Mesendoderm (in vitro differentiated cells): Measurements from ENCODE around the gene TNFRSF8.

Experiments used
- DNase-seq: peaks from one replicate; pipeline ENCODE4 v3.0.0; 2013
- H2AK5ac ChIP-seq: 2 replicates; pipeline ENCODE4 v1.6.1; 2013; ENCODE audit warnings: low read length, inconsistent platforms
- H2BK120ac ChIP-seq: 2 replicates; pipeline ENCODE4 v1.6.1; 2013; ENCODE audit warnings: low read depth, mild to moderate bottlenecking, low read length, moderate library complexity, mixed read lengths
- H2BK15ac ChIP-seq: replicated peaks from 2 replicates; pipeline ENCODE4 v1.6.1; 2013; ENCODE audit warnings: low read depth, mild to moderate bottlenecking, moderate library complexity
- H2BK5ac ChIP-seq: 2 replicates; pipeline ENCODE4 v1.6.1; 2013; ENCODE audit warnings: low read length, inconsistent platforms
- H3K18ac ChIP-seq: 2 replicates; pipeline ENCODE4 v1.6.1; 2013; ENCODE audit warnings: mild to moderate bottlenecking, low read length, mixed read lengths
- H3K23ac ChIP-seq: one replicate; pipeline ENCODE4 v1.6.1; 2013; ENCODE audit warnings: low read length
- H3K27ac ChIP-seq: 2 replicates; pipeline ENCODE4 v1.5.1; 2013; ENCODE audit warnings: low read depth, mild to moderate bottlenecking, inconsistent platforms, low read length, moderate library complexity
- H3K27me3 ChIP-seq: 2 replicates; pipeline ENCODE4 v1.6.1; 2013; ENCODE audit warnings: low read length, control low read depth, mild to moderate bottlenecking, inconsistent platforms; ENCODE audit not compliant: insufficient read depth, poor library complexity
- H3K36me3 ChIP-seq: 2 replicates; pipeline ENCODE4 v1.6.1; 2013; ENCODE audit warnings: low read length, inconsistent platforms; ENCODE audit not compliant: control insufficient read depth, insufficient read depth
- H3K4ac ChIP-seq: one replicate; pipeline ENCODE4 v1.6.1; 2013; ENCODE audit warnings: low read depth, mild to moderate bottlenecking, low read length, moderate library complexity
- H3K4me1 ChIP-seq: 2 replicates; pipeline ENCODE4 v1.6.1; 2013; ENCODE audit warnings: low read depth, low read length, inconsistent platforms; ENCODE audit not compliant: control insufficient read depth
- H3K4me2 ChIP-seq: 2 replicates; pipeline ENCODE4 v1.6.1; 2013; ENCODE audit warnings: low read length
- H3K4me3 ChIP-seq: 2 replicates; pipeline ENCODE4 v1.5.1; 2013; ENCODE audit warnings: mild to moderate bottlenecking, low read length
- H3K56ac ChIP-seq: one replicate; pipeline ENCODE4 v1.6.1; 2013; ENCODE audit warnings: low read length
- H3K79me1 ChIP-seq: 2 replicates; pipeline ENCODE4 v1.6.1; 2013; ENCODE audit warnings: low read length, inconsistent platforms
- H3K79me2 ChIP-seq: 2 replicates; pipeline ENCODE4 v1.6.1; 2013; ENCODE audit warnings: mild to moderate bottlenecking, low read length; ENCODE audit not compliant: control insufficient read depth, insufficient read depth
- H3K9ac ChIP-seq: 2 replicates; pipeline ENCODE4 v1.6.1; 2013; ENCODE audit warnings: low read length, inconsistent platforms
- H4K5ac ChIP-seq: one replicate; pipeline ENCODE4 v1.6.1; 2013; ENCODE audit warnings: low read length
- H4K8ac ChIP-seq: one replicate; pipeline ENCODE4 v1.6.1; 2013; ENCODE audit warnings: low read depth, mild to moderate bottlenecking, control low read depth, low read length, moderate library complexity
- WGBS: extraction: QIAGEN DNeasy Blood & Tissue Kit; methylation state at CpG from one replicate; pipeline ENCODE4 v1.1.7; 2013; ENCODE audit warnings: low lambda C conversion rate, missing lambda C conversion rate; ENCODE audit not compliant: insufficient coverage; ENCODE audit errors: extremely low coverage; 5-methylcytosine and 5-hydroxymethylcytosine counted together

The TNFRSF8 gene

DNA sequence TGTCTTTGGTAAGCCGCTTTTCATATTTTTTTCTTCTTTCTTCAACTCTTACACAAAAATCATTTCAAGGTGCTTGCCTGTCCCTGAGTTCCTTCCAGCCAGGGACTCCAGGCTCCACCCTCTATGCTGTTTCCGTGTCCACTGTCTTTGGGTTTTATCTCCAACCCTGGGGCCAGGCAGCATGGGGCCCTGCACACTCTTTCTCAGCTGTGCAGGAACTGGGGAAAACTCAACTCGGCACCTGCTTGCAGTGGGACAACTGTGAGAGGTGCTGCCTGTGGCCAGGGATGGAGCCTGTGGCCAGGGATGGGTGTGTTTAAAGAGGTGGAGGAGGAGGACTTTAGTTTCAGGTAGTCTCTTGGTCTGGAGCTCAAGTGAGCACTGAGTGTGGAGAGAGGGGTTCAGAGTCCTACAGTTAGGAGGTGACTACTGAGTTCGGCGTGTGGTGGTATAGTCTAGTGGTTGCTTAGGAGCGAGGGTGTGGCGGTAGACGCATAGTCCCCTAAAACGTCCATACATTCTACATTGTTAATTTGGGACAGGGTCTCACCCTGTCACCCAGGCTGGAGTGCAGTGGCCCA lies 13.4 kb downstream of the TNFRSF8 start:
- no peak overlapping the region for H3K4me2 ChIP-seq
- H2BK120ac ChIP-seq: no peak overlapping the region
- no peaks in the 10 kb centered on the region for H3K4me1 ChIP-seq
- H3K4me3 ChIP-seq: no peak overlapping the region
- no peak overlapping the region for H3K4ac ChIP-seq
- no peak overlapping the region for H3K23ac ChIP-seq
- H2BK15ac ChIP-seq: no peak overlapping the region
- H2BK5ac ChIP-seq: no peak overlapping the region
- WGBS: no CpG with 5 or more reads among the region's 9 CpGs
- H3K9ac ChIP-seq: no peak overlapping the region
- H3K36me3 ChIP-seq: no peaks in the 10 kb centered on the region
- H4K8ac ChIP-seq: no peak overlapping the region
- no peak overlapping the region for H4K5ac ChIP-seq
- DNase-seq: no peak
- H3K27ac ChIP-seq: no peak overlapping the region
- no peak overlapping the region for H3K18ac ChIP-seq
- no peaks in the 10 kb centered on the region for H3K79me2 ChIP-seq
- no peaks in the 10 kb centered on the region for H3K27me3 ChIP-seq
- no peak overlapping the region for H2AK5ac ChIP-seq
- no peak overlapping the region for H3K56ac ChIP-seq
- no peaks in the 10 kb centered on the region for H3K79me1 ChIP-seq

DNA sequence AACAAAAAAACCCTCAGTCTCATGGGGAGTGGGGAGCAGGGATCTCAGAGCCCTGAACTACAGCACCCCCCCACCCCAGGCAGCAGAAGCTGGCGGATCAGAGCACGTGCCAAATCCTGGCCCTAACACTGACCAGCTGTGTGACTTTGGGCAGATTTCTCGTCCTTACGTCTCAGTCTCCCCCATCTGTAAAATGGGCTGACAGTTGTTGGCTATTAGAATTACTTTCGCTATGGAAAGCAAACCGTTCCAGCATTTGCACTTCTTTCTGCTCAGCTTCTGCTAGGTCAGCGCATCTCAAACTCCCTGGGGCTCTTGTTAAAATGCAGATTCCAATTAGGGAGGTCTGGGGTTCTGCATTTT lies 15.5 kb downstream of the TNFRSF8 start:
- Histone ChIP-seq H3K4ac (no peak overlapping the region), H3K4me2 (no peak overlapping the region), H2BK15ac (no peak overlapping the region), H4K5ac (no peak overlapping the region), H3K79me1 (no peaks in the 10 kb centered on the region), H2BK120ac (no peak overlapping the region), H3K9ac (no peak overlapping the region), H3K4me1 (no peaks in the 10 kb centered on the region), H3K56ac (no peak overlapping the region), H3K18ac (no peak overlapping the region), H2AK5ac (no peak overlapping the region), H3K79me2 (no peaks in the 10 kb centered on the region), H3K27me3 (no peaks in the 10 kb centered on the region), H4K8ac (no peak overlapping the region), H2BK5ac (no peak overlapping the region), H3K36me3 (no peaks in the 10 kb centered on the region), H3K23ac (no peak overlapping the region), H3K27ac (no peak overlapping the region), H3K4me3 (no peak overlapping the region)
- WGBS: no CpG with 5 or more reads among the region's 7 CpGs
- DNase-seq: no peak

DNA sequence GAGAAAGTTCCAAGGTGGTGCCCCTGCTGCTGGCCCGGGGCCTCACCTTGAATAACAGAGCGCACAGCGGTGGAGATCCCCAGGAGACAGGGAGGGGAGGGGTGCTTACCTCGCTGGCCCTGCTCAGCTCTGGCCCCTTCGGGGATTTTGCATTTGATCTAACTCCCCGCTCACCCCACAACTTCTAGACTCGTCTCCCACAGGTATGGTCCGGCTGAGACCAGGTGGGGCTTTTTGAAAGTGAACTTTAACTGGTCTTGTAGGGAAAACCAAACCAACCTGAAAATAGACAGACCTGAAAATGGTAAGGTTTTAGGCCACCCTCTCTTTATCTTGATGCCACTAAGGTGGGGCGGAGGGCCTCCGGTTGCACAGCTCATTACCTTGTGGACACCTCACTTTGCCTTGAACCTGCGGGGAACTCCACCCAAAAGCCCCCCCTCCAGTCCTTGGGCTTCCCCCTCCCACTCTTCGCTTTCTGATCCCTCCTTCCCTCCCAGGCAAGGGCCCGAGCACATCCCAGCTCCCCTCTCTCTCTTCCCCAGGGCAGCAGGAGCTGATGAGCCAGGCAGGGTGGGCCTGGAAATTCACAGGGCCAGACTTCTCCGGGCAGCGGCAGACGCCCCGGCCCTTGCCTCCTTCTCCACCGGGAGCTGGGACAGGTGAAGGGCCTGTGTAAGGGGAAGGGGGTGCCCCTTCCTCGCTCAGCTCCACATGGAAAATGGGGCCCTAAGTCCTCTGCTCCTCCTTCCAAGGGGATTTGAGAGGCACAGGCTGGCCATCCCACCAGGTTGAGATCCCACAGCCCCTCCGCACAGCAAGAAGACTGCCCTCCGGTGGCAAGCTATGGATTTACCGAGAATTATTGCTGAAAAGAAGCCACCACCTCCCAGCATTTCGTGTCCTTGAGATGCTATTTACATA lies 16.1 kb downstream of the TNFRSF8 start:
- Histone ChIP-seq H2BK15ac (no peak overlapping the region), H3K79me2 (no peaks in the 10 kb centered on the region), H3K23ac (no peak overlapping the region), H3K4me3 (no peak overlapping the region), H2BK120ac (no peak overlapping the region), H4K5ac (no peak overlapping the region), H2BK5ac (no peak overlapping the region), H4K8ac (no peak overlapping the region), H3K27ac (no peak overlapping the region), H3K36me3 (no peaks in the 10 kb centered on the region), H3K79me1 (no peaks in the 10 kb centered on the region), H2AK5ac (no peak overlapping the region), H3K27me3 (no peaks in the 10 kb centered on the region), H3K4ac (no peak overlapping the region), H3K9ac (peak overlapping the region; percentile 34), H3K56ac (peak overlapping the region; percentile 76), H3K4me2 (no peak overlapping the region), H3K18ac (peak overlapping the region; percentile 0), H3K4me1 (no peaks in the 10 kb centered on the region)
- WGBS: no CpG with 5 or more reads among the region's 23 CpGs
- peak; percentile 87 for DNase-seq

DNA sequence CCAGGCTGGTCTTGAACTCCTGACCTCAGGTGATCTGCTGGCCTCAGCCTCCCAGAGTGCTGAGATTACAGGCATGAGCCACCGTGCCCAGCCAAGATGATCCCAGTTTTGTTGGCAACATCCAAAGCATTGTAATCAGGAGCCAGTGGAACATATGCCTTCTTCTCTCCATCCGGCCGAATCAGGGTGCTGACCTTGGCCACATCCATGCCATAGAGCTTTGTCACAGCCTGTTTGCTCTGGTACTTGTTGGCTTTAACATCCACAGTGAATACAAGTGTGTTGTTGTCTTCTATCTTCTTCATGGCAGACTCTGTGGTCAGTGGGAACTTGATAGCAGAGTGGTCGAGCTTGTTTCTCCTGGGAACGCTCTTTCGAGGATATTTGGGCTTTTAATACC lies 17.1 kb downstream of the TNFRSF8 start:
- Histone ChIP-seq H3K23ac (no peak overlapping the region), H4K5ac (no peak overlapping the region), H3K9ac (no peak overlapping the region), H2AK5ac (no peak overlapping the region), H2BK15ac (no peak overlapping the region), H3K4me3 (no peak overlapping the region), H3K79me1 (no peaks in the 10 kb centered on the region), H3K4ac (no peak overlapping the region), H3K27ac (no peak overlapping the region), H3K79me2 (no peaks in the 10 kb centered on the region), H3K36me3 (no peaks in the 10 kb centered on the region), H4K8ac (no peak overlapping the region), H3K27me3 (no peaks in the 10 kb centered on the region), H2BK120ac (no peak overlapping the region), H3K56ac (no peak overlapping the region), H3K18ac (no peak overlapping the region), H3K4me1 (no peaks in the 10 kb centered on the region), H2BK5ac (no peak overlapping the region), H3K4me2 (no peak overlapping the region)
- no peak for DNase-seq
- no CpG with 5 or more reads among the region's 6 CpGs for WGBS

DNA sequence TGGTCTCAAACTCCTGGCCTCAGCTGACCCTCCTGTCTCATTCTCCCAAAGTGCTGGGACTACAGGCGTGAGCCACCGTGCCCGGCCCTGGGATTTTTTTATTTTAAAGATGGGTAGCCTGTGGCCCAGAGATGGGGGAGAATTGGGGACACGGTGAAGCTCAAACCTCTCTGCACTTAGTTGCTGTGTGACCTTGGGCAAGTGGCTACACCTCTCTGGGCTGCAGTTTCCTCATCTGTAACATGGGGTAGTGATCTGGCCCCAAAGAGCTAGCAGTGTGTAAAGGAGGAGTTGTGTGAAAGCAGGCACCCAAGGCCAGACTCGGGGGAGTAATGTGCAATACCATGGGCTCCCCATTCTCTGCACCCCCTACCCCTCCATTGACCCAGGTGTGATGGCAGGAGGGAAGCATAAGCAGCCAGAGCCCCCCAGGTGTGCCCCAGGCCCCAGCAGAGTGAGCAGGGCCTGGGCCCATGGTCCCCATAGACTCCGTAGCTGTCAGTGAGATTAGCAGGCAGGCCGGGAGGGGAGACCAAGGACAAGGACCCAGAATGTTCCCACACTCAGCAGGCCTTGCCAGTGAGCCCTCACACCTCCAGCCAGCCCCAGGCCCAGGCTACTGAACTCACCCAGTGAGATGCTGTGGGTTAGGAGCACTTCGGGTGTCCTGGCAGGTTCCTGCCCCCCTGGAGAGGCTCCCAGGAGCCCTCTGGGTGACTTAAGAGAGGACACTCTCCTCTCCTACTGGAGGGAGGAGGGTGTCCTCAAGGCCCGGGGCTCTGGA lies 17.9 kb downstream of the TNFRSF8 start:
- no peak overlapping the region for H3K23ac ChIP-seq
- no peak overlapping the region for H3K18ac ChIP-seq
- no peak overlapping the region for H3K9ac ChIP-seq
- no peak for DNase-seq
- H3K4ac ChIP-seq: no peak overlapping the region
- no peak overlapping the region for H3K27ac ChIP-seq
- H3K4me1 ChIP-seq: no peaks in the 10 kb centered on the region
- no peak overlapping the region for H3K56ac ChIP-seq
- H3K27me3 ChIP-seq: no peaks in the 10 kb centered on the region
- WGBS: no CpG with 5 or more reads among the region's 9 CpGs
- no peaks in the 10 kb centered on the region for H3K36me3 ChIP-seq
- no peaks in the 10 kb centered on the region for H3K79me2 ChIP-seq
- H2BK120ac ChIP-seq: no peak overlapping the region
- H4K8ac ChIP-seq: no peak overlapping the region
- H2AK5ac ChIP-seq: no peak overlapping the region
- H3K4me3 ChIP-seq: no peak overlapping the region
- H3K79me1 ChIP-seq: no peaks in the 10 kb centered on the region
- no peak overlapping the region for H2BK15ac ChIP-seq
- H3K4me2 ChIP-seq: no peak overlapping the region
- no peak overlapping the region for H2BK5ac ChIP-seq
- no peak overlapping the region for H4K5ac ChIP-seq
